HG02610 (cell line): ENCODE measurements around the gene MATN1.
"Not testable (repeated sequence)": the region's sequence is repeated elsewhere in the genome, so short reads cannot be mapped to it uniquely, and the experiment has no call there.

ENCODE experiments used
- ATAC-seq: cut with Tn5 transposase; IDR thresholded peaks from one replicate; pipeline ENCODE4 v1.9.1; 2021; ENCODE audit warnings: mild to moderate bottlenecking, moderate library complexity; ENCODE audit not compliant: unreplicated experiment

Gene MATN1

GRCh38 chr1:30723331-30723755, at the start of gene MATN1:
MATN1 (minus strand) TSS chr1:30723585; CDS start chr1:30723551, 34 bp downstream.
- no peak for ATAC-seq

- ATAC-seq = no peak
Measured at GRCh38 chr1:30771005-30771404, 47.6 kb upstream of the MATN1 start.

GRCh38 chr1:30770150-30770549, 46.8 kb upstream of the MATN1 start:
- ATAC-seq = no peak

- ATAC-seq = no peak
Measured at GRCh38 chr1:30768830-30769718, 45.7 kb upstream of the MATN1 start.

GRCh38 chr1:30768159-30768829, 44.9 kb upstream of the MATN1 start:
- ATAC-seq = no peak

GRCh38 chr1:30766948-30767347, 43.6 kb upstream of the MATN1 start:
- not testable (repeated sequence) for ATAC-seq

GRCh38 chr1:30765556-30766434, 42.4 kb upstream of the MATN1 start:
- no peak for ATAC-seq

- ATAC-seq = no peak
Measured at GRCh38 chr1:30764939-30765555, 41.7 kb upstream of the MATN1 start.

GRCh38 chr1:30764396-30764795, 41.0 kb upstream of the MATN1 start:
- no peak for ATAC-seq

GRCh38 chr1:30763651-30764248, 40.4 kb upstream of the MATN1 start:
- ATAC-seq = no peak

- ATAC-seq = no peak
Measured at GRCh38 chr1:30762930-30763650, 39.7 kb upstream of the MATN1 start.

GRCh38 chr1:30762152-30762929, 39.0 kb upstream of the MATN1 start:
- no peak for ATAC-seq

GRCh38 chr1:30761381-30762151, 38.2 kb upstream of the MATN1 start:
- ATAC-seq = no peak

- no peak for ATAC-seq
Measured at GRCh38 chr1:30760596-30761324, 37.4 kb upstream of the MATN1 start.

- no peak for ATAC-seq
Measured at GRCh38 chr1:30759718-30760281, 36.4 kb upstream of the MATN1 start.

GRCh38 chr1:30758785-30759380, 35.5 kb upstream of the MATN1 start:
- ATAC-seq = no peak
